Measurements from ENCODE around the gene DDX56. TPM values are rescaled to one million over a fixed set of nuclear protein-coding genes. Genes with fewer than 3 reads are reported as not detected.

DDX56 gene
- total and polyA plus RNA-seq, 2 experiments from 2014 or later, result 65.1 to 70.5 TPM

DNA sequence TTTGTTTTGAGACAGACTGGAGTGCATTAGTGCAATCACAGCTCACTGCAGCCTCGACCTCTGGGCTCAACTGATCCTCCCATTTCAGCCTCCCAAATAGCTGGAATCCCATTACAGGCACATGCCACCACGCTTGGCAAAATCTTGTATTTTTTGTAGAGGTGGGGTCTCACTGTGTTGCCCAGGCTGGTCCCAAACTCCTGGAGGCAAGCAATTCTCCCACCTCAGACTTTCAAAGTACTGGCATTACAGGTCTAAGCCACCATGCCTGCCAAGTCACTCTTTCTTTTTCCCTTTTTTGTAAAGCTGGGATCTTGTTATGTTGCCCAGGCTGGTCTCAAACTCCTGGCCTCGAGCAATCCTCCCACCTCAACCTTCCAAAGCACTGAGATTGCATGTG is 24.3 kb downstream of the DDX56 start:
- H3K9ac ChIP-seq, result no peak overlapping the region
- H3K4me1 ChIP-seq (ENCODE audit: insufficient read depth), result no peaks in the 10 kb centered on the region
- no peaks in the 10 kb centered on the region for H3K9me2 ChIP-seq (ENCODE audit: insufficient read depth)
- no peaks in the 10 kb centered on the region for H3F3A ChIP-seq (ENCODE audit: insufficient read depth)
- H3K4me3 ChIP-seq, result no peak overlapping the region
- no peaks in the 10 kb centered on the region for H3K9me3 ChIP-seq (ENCODE audit: low read depth)
- no peaks in the 10 kb centered on the region for H4K20me1 ChIP-seq (ENCODE audit: insufficient read depth)
- in situ Hi-C loops (cut with MboI), result no loop called here
- no peaks in the 10 kb centered on the region for H3K36me3 ChIP-seq (ENCODE audit: low read depth)
- no peak for DNase-seq
- H3K79me2 ChIP-seq (ENCODE audit: insufficient read depth), result no peaks in the 10 kb centered on the region
- H2AFZ ChIP-seq, result no peak overlapping the region
- WGBS, 2 experiments (ENCODE audit: low coverage in 1 of 2, low lambda C conversion rate in 2 of 2, missing lambda C conversion rate in 2 of 2), result 27 to 44% methylated on average over 3 of the region's 3 CpGs
- H3K4me2 ChIP-seq (ENCODE audit: unreplicated experiment), result no peak overlapping the region
- no peak overlapping the region for H3K27ac ChIP-seq
- H3K27me3 ChIP-seq (replicated peaks; ENCODE audit: insufficient read depth), result 0 out of 2 replicates have a peak, but pooled peaks cover 12% of the 10 kb centered on the region
- no peak for TF ChIP-seq EZH2 (IDR thresholded peaks at IDR 0.05; ENCODE audit: insufficient read depth, poor library complexity, severe bottlenecking)
- no peak for TF ChIP-seq EZH2phosphoT487 (IDR thresholded peaks at IDR 0.05; ENCODE audit: insufficient read depth, low read depth)

DNA sequence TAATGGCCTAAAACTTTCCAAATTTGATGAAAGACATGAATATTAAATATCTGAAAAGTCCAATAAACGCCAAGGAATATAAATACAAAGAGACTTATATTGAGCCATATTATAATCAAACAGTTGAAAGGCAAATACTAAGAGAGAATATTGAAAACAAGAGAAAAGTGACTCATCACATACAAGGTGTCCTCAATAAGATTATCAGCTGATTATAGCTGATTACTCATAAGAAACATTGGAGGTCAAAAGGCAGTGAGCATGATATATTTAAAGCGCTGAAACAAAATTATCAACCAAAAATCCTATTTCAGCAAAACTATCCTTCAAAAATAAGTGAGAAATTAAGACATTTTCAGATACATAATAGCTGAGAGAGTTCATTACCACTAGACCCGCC is 24.8 kb downstream of the DDX56 start:
- H3K79me2 ChIP-seq (ENCODE audit: insufficient read depth), result no peaks in the 10 kb centered on the region
- no peaks in the 10 kb centered on the region for H3K9me3 ChIP-seq (ENCODE audit: low read depth)
- H3K27ac ChIP-seq, result no peak overlapping the region
- H3K36me3 ChIP-seq (ENCODE audit: low read depth), result no peaks in the 10 kb centered on the region
- no peaks in the 10 kb centered on the region for H3K4me1 ChIP-seq (ENCODE audit: insufficient read depth)
- TF ChIP-seq EZH2 (IDR thresholded peaks at IDR 0.05; ENCODE audit: insufficient read depth, poor library complexity, severe bottlenecking) (no peak), EZH2phosphoT487 (IDR thresholded peaks at IDR 0.05; ENCODE audit: insufficient read depth, low read depth) (no peak)
- no peaks in the 10 kb centered on the region for H3K9me2 ChIP-seq (ENCODE audit: insufficient read depth)
- no peak overlapping the region for H3K4me2 ChIP-seq (ENCODE audit: unreplicated experiment)
- DNase-seq, result no peak
- no peaks in the 10 kb centered on the region for H4K20me1 ChIP-seq (ENCODE audit: insufficient read depth)
- 0 out of 2 replicates have a peak, but pooled peaks cover 12% of the 10 kb centered on the region for H3K27me3 ChIP-seq (replicated peaks; ENCODE audit: insufficient read depth)
- H3F3A ChIP-seq (ENCODE audit: insufficient read depth), result no peaks in the 10 kb centered on the region
- H3K4me3 ChIP-seq, result no peak overlapping the region
- in situ Hi-C loops (cut with MboI), result no loop called here
- WGBS, 2 experiments (ENCODE audit: low coverage in 1 of 2, low lambda C conversion rate in 2 of 2, missing lambda C conversion rate in 2 of 2), result 92 to 94% methylated on average over 3 of the region's 3 CpGs
- no peak overlapping the region for H2AFZ ChIP-seq
- no peak overlapping the region for H3K9ac ChIP-seq

DNA sequence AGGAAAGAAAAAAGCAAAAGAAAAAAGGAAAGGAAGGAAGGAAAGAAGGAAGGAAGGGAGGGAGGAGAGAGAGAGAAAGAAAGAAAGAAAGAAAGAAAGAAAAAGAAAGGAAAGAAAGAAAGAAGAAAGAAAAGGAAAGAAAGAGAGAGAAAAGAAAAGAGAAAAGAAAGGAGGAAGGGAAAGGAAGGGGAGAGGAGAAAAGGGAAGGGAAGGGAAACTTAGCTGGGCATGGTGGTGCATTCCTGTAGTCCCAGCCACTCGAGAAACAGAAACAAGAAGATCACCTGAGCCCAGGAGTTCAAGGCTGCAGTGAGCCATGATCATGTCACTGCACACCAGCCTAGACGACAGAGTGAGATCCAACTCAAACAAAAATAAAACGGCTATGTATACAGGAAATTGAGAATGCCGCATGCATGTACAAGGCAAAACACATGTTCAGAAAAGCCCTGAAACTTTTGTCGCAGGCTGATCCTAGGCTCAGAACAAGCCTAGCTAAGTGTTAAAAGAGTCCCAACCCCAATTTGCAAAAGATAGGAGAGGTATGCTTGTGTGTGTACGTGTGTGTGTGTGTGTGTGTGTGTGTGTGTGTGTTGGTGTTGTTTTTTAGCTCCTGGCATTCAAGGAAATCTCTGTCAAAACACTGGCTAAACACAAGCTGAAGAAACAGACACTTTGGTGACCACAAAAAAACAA is 26.0 kb downstream of the DDX56 start:
- H3K36me3 ChIP-seq (ENCODE audit: low read depth), result no peaks in the 10 kb centered on the region
- TF ChIP-seq EZH2phosphoT487 (IDR thresholded peaks at IDR 0.05; ENCODE audit: insufficient read depth, low read depth), result no peak
- no peak for TF ChIP-seq EZH2 (IDR thresholded peaks at IDR 0.05; ENCODE audit: insufficient read depth, poor library complexity, severe bottlenecking)
- no peaks in the 10 kb centered on the region for H3K9me3 ChIP-seq (ENCODE audit: low read depth)
- H3K79me2 ChIP-seq (ENCODE audit: insufficient read depth), result no peaks in the 10 kb centered on the region
- peaks cover 5% of the 10 kb centered on the region; the same call in 1 of the 2 replicates for H3K4me1 ChIP-seq (ENCODE audit: insufficient read depth)
- H3K27me3 ChIP-seq (replicated peaks; ENCODE audit: insufficient read depth), result 0 out of 2 replicates have a peak, but pooled peaks cover 12% of the 10 kb centered on the region
- no peak for DNase-seq
- no peak overlapping the region for H3K27ac ChIP-seq
- no peak overlapping the region for H3K4me3 ChIP-seq
- H2AFZ ChIP-seq, result peak overlapping the region; percentile 3; the same call in 1 of the 2 replicates
- WGBS, 2 experiments (ENCODE audit: low coverage in 1 of 2, low lambda C conversion rate in 2 of 2, missing lambda C conversion rate in 2 of 2), result 5 to 8% methylated on average over 6 of the region's 6 CpGs
- 0 out of 2 replicates have a peak, but pooled peaks cover 6% of the 10 kb centered on the region for H3F3A ChIP-seq (ENCODE audit: insufficient read depth)
- no peak overlapping the region for H3K4me2 ChIP-seq (ENCODE audit: unreplicated experiment)
- H4K20me1 ChIP-seq (ENCODE audit: insufficient read depth), result no peaks in the 10 kb centered on the region
- in situ Hi-C loops (cut with MboI), result no loop called here
- no peak overlapping the region for H3K9ac ChIP-seq
- no peaks in the 10 kb centered on the region for H3K9me2 ChIP-seq (ENCODE audit: insufficient read depth)

DNA sequence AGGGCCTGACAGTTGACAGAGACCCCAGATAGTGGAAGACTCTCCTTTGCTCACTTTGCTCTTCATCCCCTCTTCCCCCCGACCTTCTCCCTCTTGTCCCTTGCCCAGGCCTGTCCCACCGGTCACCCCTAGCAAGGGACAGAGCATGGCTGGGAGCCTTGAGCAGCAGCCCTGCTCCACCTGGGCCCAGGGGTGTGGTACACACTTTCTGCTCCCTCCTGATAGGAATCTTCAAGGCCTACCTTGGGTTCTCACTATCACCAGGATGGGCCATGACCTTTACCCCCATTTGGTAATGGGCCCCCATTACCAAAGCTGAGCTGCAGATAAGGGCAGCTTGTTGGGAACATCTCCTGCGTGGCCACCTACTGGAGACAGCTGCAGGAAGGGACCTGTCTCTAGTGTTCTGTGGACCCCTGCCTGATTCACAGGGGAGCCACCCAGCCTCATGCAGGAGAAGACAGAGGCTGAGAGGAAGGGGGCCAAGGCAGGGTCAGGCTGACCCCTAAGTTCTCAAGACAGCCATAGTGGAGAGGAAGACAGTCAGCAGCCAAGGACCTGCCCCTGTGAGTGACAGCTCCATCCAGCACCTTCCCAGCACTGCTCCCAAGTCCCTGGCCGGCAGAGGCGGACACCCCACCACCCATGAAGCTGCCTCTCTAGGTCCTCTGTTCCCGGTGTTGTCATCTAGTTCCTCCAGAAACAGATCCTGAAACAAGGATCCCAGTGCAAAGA is 31.7 kb downstream of the DDX56 start:
- TF ChIP-seq EZH2phosphoT487 (IDR thresholded peaks at IDR 0.05; ENCODE audit: insufficient read depth, low read depth), result no peak
- TF ChIP-seq EZH2 (IDR thresholded peaks at IDR 0.05; ENCODE audit: insufficient read depth, poor library complexity, severe bottlenecking), result no peak

More for the DNA sequence above, 31.7 kb downstream of the DDX56 start:
- WGBS, 2 experiments (ENCODE audit: low coverage in 1 of 2, low lambda C conversion rate in 2 of 2, missing lambda C conversion rate in 2 of 2), result 67% methylated on average over 6 of the region's 6 CpGs
- DNase-seq, result no peak
- Histone ChIP-seq H3K9ac (no peak overlapping the region), H3K4me3 (no peak overlapping the region), H3K4me2 (ENCODE audit: unreplicated experiment) (no peak overlapping the region), H3K27me3 (replicated peaks; ENCODE audit: insufficient read depth) (no peaks in the 10 kb centered on the region), H3K36me3 (ENCODE audit: low read depth) (no peaks in the 10 kb centered on the region), H4K20me1 (ENCODE audit: insufficient read depth) (no peaks in the 10 kb centered on the region), H3K27ac (no peak overlapping the region), H3K9me2 (ENCODE audit: insufficient read depth) (no peaks in the 10 kb centered on the region), H3F3A (ENCODE audit: insufficient read depth) (0 out of 2 replicates have a peak, but pooled peaks cover 6% of the 10 kb centered on the region), H3K79me2 (ENCODE audit: insufficient read depth) (no peaks in the 10 kb centered on the region), H2AFZ (no peak overlapping the region), H3K4me1 (ENCODE audit: insufficient read depth) (peaks cover 5% of the 10 kb centered on the region; the same call in 1 of the 2 replicates), H3K9me3 (ENCODE audit: low read depth) (no peaks in the 10 kb centered on the region)
- in situ Hi-C loops (cut with MboI), result no loop called here
